GM23338 (cell line): ENCODE measurements around the gene LCNL1.

Experiments used
- CREB1 ChIP-seq: fragments of 250-450 bp; sonication (Bioruptor Pico); IDR thresholded peaks from 2 replicates; pipeline ENCODE4 v1.5.0; 2020; ENCODE audit warnings: low read depth, mild to moderate bottlenecking, moderate library complexity
- CTCF ChIP-seq, 2 experiments: fragments of 200-600 bp in 1 of 2; sonication (generic) in 1 of 2; conservative IDR thresholded peaks; 2 replicates each; pipeline versions ENCODE4 v1.5.1 to v1.6.1; 2016 to 2017; ENCODE audit warnings: antibody characterized with exemption in 2 of 2, low read depth in 2 of 2, mild to moderate bottlenecking in 2 of 2, moderate library complexity in 1 of 2
- ETS1 ChIP-seq: IDR thresholded peaks from 2 replicates; pipeline ENCODE4 v1.6.1; 2016; ENCODE audit warnings: antibody characterized with exemption
- EZH2 ChIP-seq: fragments of 200-600 bp; sonication (generic); IDR thresholded peaks from one replicate; pipeline ENCODE4 v1.8.0; 2017; ENCODE audit warnings: antibody characterized with exemption, mild to moderate bottlenecking, low read depth; ENCODE audit not compliant: unreplicated experiment
- EZH2phosphoT487 ChIP-seq: fragments of 200-600 bp; sonication (generic); IDR thresholded peaks from one replicate; pipeline ENCODE4 v1.8.1; 2018; ENCODE audit warnings: antibody characterized with exemption; ENCODE audit not compliant: unreplicated experiment
- JUNB ChIP-seq: IDR thresholded peaks from one replicate; pipeline ENCODE4 v1.6.1; 2016; ENCODE audit warnings: antibody characterized with exemption; ENCODE audit not compliant: unreplicated experiment
- POLR2AphosphoS5 ChIP-seq: IDR thresholded peaks from 2 replicates; pipeline ENCODE4 v1.6.1; 2016; ENCODE audit warnings: antibody characterized with exemption, low read depth
- REST ChIP-seq: IDR thresholded peaks from one replicate; pipeline ENCODE4 v1.6.1; 2018; ENCODE audit warnings: antibody characterized with exemption; ENCODE audit not compliant: unreplicated experiment
- STAT1 ChIP-seq: IDR thresholded peaks from one replicate; pipeline ENCODE4 v1.6.1; 2016; ENCODE audit warnings: antibody characterized with exemption; ENCODE audit not compliant: unreplicated experiment
- ZNF114 ChIP-seq: fragments of 250-450 bp; sonication (Bioruptor Pico); IDR thresholded peaks from 2 replicates; pipeline ENCODE4 v1.5.0; 2020; ENCODE audit warnings: mild to moderate bottlenecking, moderate library complexity
- ZNF331 ChIP-seq: fragments of 250-450 bp; sonication (Bioruptor Pico); IDR thresholded peaks from 2 replicates; pipeline ENCODE4 v1.5.0; 2020; ENCODE audit warnings: low read depth, mild to moderate bottlenecking, moderate library complexity
- ZNF462 ChIP-seq: fragments of 250-450 bp; sonication (Bioruptor Pico); IDR thresholded peaks from 2 replicates; pipeline ENCODE4 v1.5.0; 2020; ENCODE audit warnings: mild to moderate bottlenecking, moderate library complexity

GRCh38 chr9:137007108-137007815 lies 24.5 kb downstream of the LCNL1 start:
- TF ChIP-seq CTCF (conservative IDR thresholded peaks at IDR 0.05; ENCODE audit: low read depth in 2 of 2) (no peak), EZH2 (no peak), ZNF462 (no peak), ZNF331 (CRISPR knock-in tag) (no peak), POLR2AphosphoS5 (no peak), REST (no peak), EZH2phosphoT487 (no peak), STAT1 (no peak), JUNB (no peak), ZNF114 (CRISPR knock-in tag) (no peak), CREB1 (CRISPR knock-in tag) (no peak), ETS1 (no peak)
